Measurements from ENCODE around the gene EIF2B2.

Gene EIF2B2

GRCh38 chr14:75051556-75051899 is 48.8 kb downstream of the EIF2B2 start:
- DNase-seq (ENCODE audit: low read depth, low spot score), result no peak
- Histone ChIP-seq H3K27me3 (ENCODE audit: insufficient read depth, insufficient read length) (no peaks in the 10 kb centered on the region), H3K9me3 (ENCODE audit: insufficient read depth, low read length) (no peaks in the 10 kb centered on the region), H3K36me3 (ENCODE audit: insufficient read depth, insufficient read length, low read length) (peaks cover 16% of the 10 kb centered on the region), H3K9ac (ENCODE audit: insufficient read length, low read depth) (no peak overlapping the region), H3K4me3 (ENCODE audit: insufficient read length, low read depth) (peak overlapping the region; percentile 64), H3K4me1 (ENCODE audit: insufficient read depth, insufficient read length) (no peaks in the 10 kb centered on the region)
- TF ChIP-seq ZNF274 (IDR thresholded peaks at IDR 0.05; ENCODE audit: low read depth, low read length), result no peak
- no peak for TF ChIP-seq SUZ12 (IDR thresholded peaks at IDR 0.05; ENCODE audit: extremely low read depth, insufficient read depth, insufficient read length)

- peaks cover 13% of the 10 kb centered on the region for H3K36me3 ChIP-seq (ENCODE audit: insufficient read depth, insufficient read length, low read length)
- TF ChIP-seq YY1 (IDR thresholded peaks at IDR 0.05; ENCODE audit: insufficient read depth, insufficient read length) (no peak), ZNF274 (IDR thresholded peaks at IDR 0.05; ENCODE audit: low read depth, low read length) (no peak), SUZ12 (IDR thresholded peaks at IDR 0.05; ENCODE audit: extremely low read depth, insufficient read depth, insufficient read length) (no peak)
- H3K4me3 ChIP-seq (ENCODE audit: insufficient read length, low read depth), result no peak overlapping the region
- H3K27me3 ChIP-seq (ENCODE audit: insufficient read depth, insufficient read length), result no peaks in the 10 kb centered on the region
- no peaks in the 10 kb centered on the region for H3K4me1 ChIP-seq (ENCODE audit: insufficient read depth, insufficient read length)
- DNase-seq (ENCODE audit: low read depth, low spot score), result no peak
- no peak overlapping the region for H3K9ac ChIP-seq (ENCODE audit: insufficient read length, low read depth)
- no peaks in the 10 kb centered on the region for H3K9me3 ChIP-seq (ENCODE audit: insufficient read depth, low read length)
These were observed 50.9 kb downstream of the EIF2B2 start for GRCh38 chr14:75053396-75054291.

DNA sequence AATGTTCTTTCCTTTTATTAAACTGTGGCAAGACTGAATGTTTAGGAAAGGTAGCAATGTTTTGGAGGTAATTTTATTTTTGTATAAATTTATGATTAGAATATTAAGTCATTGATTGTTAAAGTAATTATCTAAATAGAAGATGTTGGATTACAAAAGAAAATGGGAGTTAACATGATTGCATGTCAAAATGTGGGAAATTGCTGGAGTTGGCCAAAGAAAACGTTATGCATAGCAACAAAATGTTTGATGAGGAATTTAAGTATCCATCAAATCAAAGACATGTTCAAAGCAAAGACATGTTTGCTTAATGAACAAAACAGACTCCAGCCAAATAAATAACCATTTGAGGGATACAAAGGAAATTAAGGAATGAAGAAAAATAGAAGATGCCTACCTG is 51.7 kb downstream of the EIF2B2 start:
- no peaks in the 10 kb centered on the region for H3K4me1 ChIP-seq (ENCODE audit: insufficient read depth, insufficient read length)
- DNase-seq (ENCODE audit: low read depth, low spot score), result no peak
- H3K27me3 ChIP-seq (ENCODE audit: insufficient read depth, insufficient read length), result no peaks in the 10 kb centered on the region
- no peak for TF ChIP-seq SUZ12 (IDR thresholded peaks at IDR 0.05; ENCODE audit: extremely low read depth, insufficient read depth, insufficient read length)
- no peak for TF ChIP-seq YY1 (IDR thresholded peaks at IDR 0.05; ENCODE audit: insufficient read depth, insufficient read length)
- TF ChIP-seq ZNF274 (IDR thresholded peaks at IDR 0.05; ENCODE audit: low read depth, low read length), result no peak
- no peak overlapping the region for H3K4me3 ChIP-seq (ENCODE audit: insufficient read length, low read depth)
- H3K36me3 ChIP-seq (ENCODE audit: insufficient read depth, insufficient read length, low read length), result peaks cover 6% of the 10 kb centered on the region
- H3K9me3 ChIP-seq (ENCODE audit: insufficient read depth, low read length), result no peaks in the 10 kb centered on the region
- H3K9ac ChIP-seq (ENCODE audit: insufficient read length, low read depth), result no peak overlapping the region

DNA sequence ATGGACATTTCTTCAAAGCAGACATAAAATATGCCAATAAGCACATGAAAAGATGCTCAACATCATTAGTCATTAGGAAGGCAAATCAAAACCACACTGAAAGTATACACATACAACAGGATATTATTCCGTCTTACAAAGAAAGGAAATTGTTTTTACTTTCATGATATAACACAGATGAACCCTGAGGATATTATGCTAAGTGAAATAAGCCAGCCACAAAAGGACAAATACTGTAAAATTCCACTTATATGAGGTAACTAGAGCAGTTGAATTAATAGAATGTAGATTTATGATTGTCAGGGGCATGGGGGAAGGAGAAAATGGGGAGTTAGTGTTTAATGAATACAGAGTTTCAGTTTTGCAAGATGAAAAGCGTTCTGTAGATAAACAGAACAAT is 56.9 kb downstream of the EIF2B2 start:
- H3K4me1 ChIP-seq (ENCODE audit: insufficient read depth, insufficient read length), result no peaks in the 10 kb centered on the region
- peaks cover 10% of the 10 kb centered on the region; the same call in 1 of the 2 replicates for H3K9me3 ChIP-seq (ENCODE audit: insufficient read depth, low read length)
- H3K9ac ChIP-seq (ENCODE audit: insufficient read length, low read depth), result no peak overlapping the region
- peaks cover 22% of the 10 kb centered on the region for H3K36me3 ChIP-seq (ENCODE audit: insufficient read depth, insufficient read length, low read length)
- no peak for TF ChIP-seq SUZ12 (IDR thresholded peaks at IDR 0.05; ENCODE audit: extremely low read depth, insufficient read depth, insufficient read length)
- TF ChIP-seq YY1 (IDR thresholded peaks at IDR 0.05; ENCODE audit: insufficient read depth, insufficient read length), result no peak
- no peak for TF ChIP-seq ZNF274 (IDR thresholded peaks at IDR 0.05; ENCODE audit: low read depth, low read length)
- no peaks in the 10 kb centered on the region for H3K27me3 ChIP-seq (ENCODE audit: insufficient read depth, insufficient read length)
- no peak overlapping the region for H3K4me3 ChIP-seq (ENCODE audit: insufficient read length, low read depth)
- DNase-seq (ENCODE audit: low read depth, low spot score), result no peak

- no peak for DNase-seq (ENCODE audit: low read depth, low spot score)
- Histone ChIP-seq H3K27me3 (ENCODE audit: insufficient read depth, insufficient read length) (no peaks in the 10 kb centered on the region), H3K4me3 (ENCODE audit: insufficient read length, low read depth) (no peak overlapping the region), H3K4me1 (ENCODE audit: insufficient read depth, insufficient read length) (no peaks in the 10 kb centered on the region), H3K36me3 (ENCODE audit: insufficient read depth, insufficient read length, low read length) (peaks cover 22% of the 10 kb centered on the region), H3K9me3 (ENCODE audit: insufficient read depth, low read length) (peaks cover 10% of the 10 kb centered on the region; the same call in 1 of the 2 replicates), H3K9ac (ENCODE audit: insufficient read length, low read depth) (no peak overlapping the region)
- no peak for TF ChIP-seq ZNF274 (IDR thresholded peaks at IDR 0.05; ENCODE audit: low read depth, low read length)
- TF ChIP-seq YY1 (IDR thresholded peaks at IDR 0.05; ENCODE audit: insufficient read depth, insufficient read length), result no peak
- no peak for TF ChIP-seq SUZ12 (IDR thresholded peaks at IDR 0.05; ENCODE audit: extremely low read depth, insufficient read depth, insufficient read length)
These were observed 57.7 kb downstream of the EIF2B2 start for GRCh38 chr14:75060420-75060819.

Measured in NT2/D1 (cell line).